AG09309 (cell line): ENCODE measurements around the gene PDE4D.

Experiments used
- DNase-seq: peaks from one replicate; pipeline ENCODE4 v3.0.0-alpha.2; 2010; ENCODE audit warnings: low read depth
- H3K4me3 ChIP-seq: 2 replicates; pipeline ENCODE4 v1.5.1; 2011; ENCODE audit warnings: mild to moderate bottlenecking, low read depth, low read length, moderate library complexity; ENCODE audit not compliant: control insufficient read depth
- TF ChIP-seq, protein P1 (sequence below): IDR thresholded peaks from 2 replicates; pipeline ENCODE4 v1.5.1; 2011; ENCODE audit warnings: mild to moderate bottlenecking, low read depth, low read length, inconsistent platforms; ENCODE audit not compliant: insufficient read depth, control insufficient read depth; ENCODE audit errors: missing control alignments

PDE4D gene

DNA sequence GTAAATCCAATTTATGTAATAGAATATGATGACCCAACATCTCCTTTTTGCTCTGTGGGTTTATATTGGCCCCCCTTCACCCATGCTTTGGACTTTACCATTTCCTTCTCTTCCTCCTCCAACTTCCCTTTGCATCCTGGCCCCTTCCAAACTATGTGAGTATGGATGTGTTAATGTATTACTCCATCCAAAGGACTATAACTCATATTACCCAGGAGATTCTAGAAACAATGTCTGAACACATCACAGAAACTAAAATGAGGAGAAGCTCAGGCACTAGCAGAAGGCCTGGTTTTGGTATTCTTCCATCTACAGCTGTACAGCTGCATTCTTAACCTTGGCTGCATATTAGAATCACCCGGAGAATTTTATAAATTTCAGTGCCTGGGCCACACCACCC, 110.7 kb downstream of the PDE4D start:
- DNase-seq, result no peak
- TF ChIP-seq, protein P1, sequence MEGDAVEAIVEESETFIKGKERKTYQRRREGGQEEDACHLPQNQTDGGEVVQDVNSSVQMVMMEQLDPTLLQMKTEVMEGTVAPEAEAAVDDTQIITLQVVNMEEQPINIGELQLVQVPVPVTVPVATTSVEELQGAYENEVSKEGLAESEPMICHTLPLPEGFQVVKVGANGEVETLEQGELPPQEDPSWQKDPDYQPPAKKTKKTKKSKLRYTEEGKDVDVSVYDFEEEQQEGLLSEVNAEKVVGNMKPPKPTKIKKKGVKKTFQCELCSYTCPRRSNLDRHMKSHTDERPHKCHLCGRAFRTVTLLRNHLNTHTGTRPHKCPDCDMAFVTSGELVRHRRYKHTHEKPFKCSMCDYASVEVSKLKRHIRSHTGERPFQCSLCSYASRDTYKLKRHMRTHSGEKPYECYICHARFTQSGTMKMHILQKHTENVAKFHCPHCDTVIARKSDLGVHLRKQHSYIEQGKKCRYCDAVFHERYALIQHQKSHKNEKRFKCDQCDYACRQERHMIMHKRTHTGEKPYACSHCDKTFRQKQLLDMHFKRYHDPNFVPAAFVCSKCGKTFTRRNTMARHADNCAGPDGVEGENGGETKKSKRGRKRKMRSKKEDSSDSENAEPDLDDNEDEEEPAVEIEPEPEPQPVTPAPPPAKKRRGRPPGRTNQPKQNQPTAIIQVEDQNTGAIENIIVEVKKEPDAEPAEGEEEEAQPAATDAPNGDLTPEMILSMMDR, result no peak
- H3K4me3 ChIP-seq, result no peak overlapping the region

DNA sequence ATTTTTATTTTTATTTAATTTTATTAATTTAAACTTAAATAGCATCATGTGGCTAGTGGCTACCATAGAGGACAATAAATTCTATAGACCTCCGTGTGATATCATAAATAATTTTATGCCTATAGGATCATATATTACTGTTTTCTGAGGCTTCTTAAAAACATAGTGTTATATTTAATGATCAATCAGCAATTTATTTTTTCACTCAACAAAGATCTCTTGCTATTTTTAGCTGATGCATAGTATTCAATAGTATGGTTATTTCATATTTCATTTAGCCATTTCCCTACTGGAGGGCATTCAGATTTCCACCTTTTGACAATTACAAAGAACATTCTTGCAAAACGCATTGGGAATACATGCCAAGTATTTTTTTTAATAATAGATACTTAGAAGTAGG, 114.1 kb downstream of the PDE4D start:
- TF ChIP-seq, protein P1, result no peak
- no peak for DNase-seq
- no peak overlapping the region for H3K4me3 ChIP-seq

DNA sequence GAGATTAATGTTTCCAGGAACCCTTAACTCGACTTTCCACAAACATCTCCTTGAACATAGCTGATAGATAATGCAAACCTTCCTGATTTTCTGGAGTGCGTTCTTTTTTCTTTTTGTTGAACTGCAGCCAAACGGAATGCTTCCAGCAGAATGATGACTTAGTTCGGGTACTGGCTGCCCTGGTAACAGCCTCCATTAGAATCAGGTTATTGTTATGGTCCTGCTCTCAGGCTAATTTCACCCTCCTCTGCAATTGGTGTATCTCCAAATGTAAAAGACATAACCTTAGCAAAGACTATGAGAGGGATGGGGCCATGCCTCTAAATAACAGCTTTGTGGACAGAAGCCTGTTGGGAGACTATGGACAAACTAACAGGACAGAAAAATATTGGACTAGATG, 116.5 kb downstream of the PDE4D start:
- no peak overlapping the region for H3K4me3 ChIP-seq
- TF ChIP-seq, protein P1, result no peak
- no peak for DNase-seq

DNA sequence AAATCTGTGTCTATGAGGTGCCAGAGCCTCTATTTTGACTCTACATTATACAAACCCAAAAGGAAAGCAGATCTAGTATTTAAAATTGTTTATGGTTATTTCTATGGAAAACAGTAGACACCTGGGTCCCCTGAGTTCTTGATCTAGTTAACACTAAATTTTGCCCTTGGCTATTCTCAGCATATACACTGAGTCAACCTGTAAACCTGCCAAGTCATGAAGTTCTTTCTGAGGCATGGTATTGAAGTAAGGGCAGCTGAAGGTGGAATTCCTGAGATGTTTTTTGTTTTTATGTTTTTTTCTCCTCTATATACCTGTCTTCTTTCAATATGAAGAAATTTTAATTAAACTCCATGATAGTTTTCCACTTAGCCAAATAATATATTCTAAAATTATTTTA, 120.2 kb downstream of the PDE4D start:
- no peak overlapping the region for H3K4me3 ChIP-seq
- DNase-seq, result no peak
- TF ChIP-seq, protein P1, result no peak

DNA sequence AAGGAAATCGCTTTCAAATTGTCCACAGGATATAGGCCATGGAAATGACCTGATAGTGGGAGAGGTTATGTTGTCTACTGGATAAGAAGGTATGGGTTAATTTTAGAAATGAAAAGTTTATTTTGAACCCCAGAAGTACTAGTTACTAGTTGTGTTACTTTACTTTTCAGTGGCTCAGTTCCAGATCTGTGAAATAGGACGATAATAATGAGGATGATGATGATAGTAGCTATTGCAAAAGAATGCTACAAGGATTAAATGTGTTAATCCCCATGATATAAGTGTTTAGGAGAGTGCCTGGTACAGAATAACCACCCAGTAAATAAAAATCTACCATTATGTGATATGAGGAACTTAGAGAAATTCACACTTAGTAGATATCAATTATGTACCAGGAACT, 120.8 kb downstream of the PDE4D start:
- TF ChIP-seq, protein P1, result no peak
- no peak for DNase-seq
- H3K4me3 ChIP-seq, result no peak overlapping the region

DNA sequence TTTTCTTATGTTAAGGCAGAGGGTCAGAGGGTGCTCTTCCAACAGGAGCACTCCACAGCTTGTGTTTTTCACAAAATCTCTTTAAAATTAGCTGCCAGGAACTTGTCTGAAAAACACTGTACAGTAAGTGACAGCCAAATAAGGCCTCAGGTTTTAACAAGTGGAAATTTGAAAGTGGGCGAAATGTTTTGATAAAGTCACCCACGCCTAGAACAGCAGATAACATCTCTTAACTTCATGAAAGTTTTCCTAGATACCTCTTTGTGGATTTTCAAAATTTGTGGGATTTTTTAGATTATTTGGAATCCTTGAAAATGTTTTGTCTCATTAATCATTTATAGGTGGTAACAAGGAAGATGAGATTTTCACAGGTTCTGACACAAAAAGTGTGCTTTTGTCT, 121.3 kb downstream of the PDE4D start:
- no peak for DNase-seq
- H3K4me3 ChIP-seq, result no peak overlapping the region
- TF ChIP-seq, protein P1, result no peak

GRCh38 chr5:59770953-59771352, 122.6 kb downstream of the PDE4D start:
- no peak overlapping the region for H3K4me3 ChIP-seq
- DNase-seq, result no peak
- TF ChIP-seq, protein P1, result no peak
